SK-N-SH (cell line): Measurements from ENCODE around the gene BTG2. TPM values are rescaled to one million over a fixed set of nuclear protein-coding genes. Genes with fewer than 3 reads are reported as not detected.
A peak's percentile ranks its signal among the peaks of the same experiment; 100 is the strongest.

Experiments
- CTCF ChIA-PET: fragments of 300-600, 350-600 bp; formaldehyde crosslinking; extraction: SDS; loops from one replicate; lab custom pipeline; 2021; lab: Yijun Ruan, JAX
- POLR2A ChIA-PET: fragments of 350-600 bp; sonication (Branson Sonifier 250); formaldehyde crosslinking; extraction: SDS; loops from one replicate; lab custom pipeline; 2020; ENCODE audit warnings: antibody characterized with exemption, inconsistent platforms; lab: Yijun Ruan, JAX
- DNase-seq: peaks from one replicate; pipeline ENCODE4 v3.0.0; 2012
- H2AFZ ChIP-seq: fragments of 200-600 bp; sonication (generic); 2 replicates; pipeline ENCODE4 v1.8.1; 2016; ENCODE audit warnings: antibody characterized with exemption, mild to moderate bottlenecking, low read depth
- H3F3A ChIP-seq: fragments of 200-600 bp; sonication (generic); replicated peaks from 2 replicates; pipeline ENCODE3; 2016; ENCODE audit warnings: antibody characterized with exemption, mild to moderate bottlenecking; ENCODE audit not compliant: insufficient read depth
- H3K27ac ChIP-seq, 2 experiments: fragments of 200-500 bp in 1 of 2; fragments of 200-600 bp in 1 of 2; sonication (Bioruptor generic) in 1 of 2; sonication (generic), shearing (Covaris generic) in 1 of 2; 2 replicates each; pipeline versions ENCODE4 v1.5.1 to v1.6.1; 2014 to 2016; ENCODE audit warnings: low read depth in 2 of 2, inconsistent platforms in 1 of 2, low read length in 1 of 2, mild to moderate bottlenecking in 1 of 2, mixed read lengths in 1 of 2
- H3K27me3 ChIP-seq: fragments of 200-600 bp; sonication (generic), shearing (Covaris generic); 2 replicates; pipeline ENCODE4 v1.6.1; 2016; ENCODE audit warnings: mixed run types; ENCODE audit not compliant: insufficient read depth
- H3K36me3 ChIP-seq, 2 experiments: fragments of 200-500 bp in 1 of 2; fragments of 200-600 bp in 1 of 2; sonication (Bioruptor generic) in 1 of 2; sonication (generic) in 1 of 2; replicated peaks in 1 of 2; 2 replicates each; pipeline versions ENCODE3 to v1.5.1; 2014 to 2016; ENCODE audit warnings: low read length in 1 of 2, mild to moderate bottlenecking in 1 of 2; ENCODE audit not compliant: insufficient read depth in 2 of 2, control insufficient read depth in 1 of 2
- H3K4me1 ChIP-seq, 2 experiments: fragments of 200-500 bp in 1 of 2; fragments of 200-600 bp in 1 of 2; sonication (Bioruptor generic) in 1 of 2; sonication (generic), shearing (Covaris generic) in 1 of 2; 2 replicates each; pipeline versions ENCODE4 v1.5.1 to v1.6.1; 2014 to 2016; ENCODE audit warnings: low read depth in 1 of 2, low read length in 1 of 2, mixed run types in 1 of 2; ENCODE audit not compliant: insufficient read depth in 2 of 2, control insufficient read depth in 1 of 2
- H3K4me2 ChIP-seq: fragments of 200-600 bp; sonication (generic), shearing (Covaris generic); 2 replicates; pipeline ENCODE4 v1.6.1; 2017; ENCODE audit warnings: mixed run types
- H3K4me3 ChIP-seq, 2 experiments: fragments of 200-500 bp in 1 of 2; fragments of 200-600 bp in 1 of 2; sonication (Bioruptor generic) in 1 of 2; sonication (generic), shearing (Covaris generic) in 1 of 2; 2 replicates each; pipeline versions ENCODE4 v1.5.1 to v1.8.1; 2014 to 2016; ENCODE audit warnings: low read depth in 2 of 2, inconsistent platforms in 1 of 2, low read length in 1 of 2, mild to moderate bottlenecking in 1 of 2, mixed read lengths in 1 of 2, moderate library complexity in 1 of 2
- H3K79me2 ChIP-seq: fragments of 200-600 bp; sonication (generic); 2 replicates; pipeline ENCODE4 v1.8.1; 2017; ENCODE audit warnings: mild to moderate bottlenecking; ENCODE audit not compliant: insufficient read depth
- H3K9ac ChIP-seq: fragments of 200-600 bp; sonication (generic); 2 replicates; pipeline ENCODE4 v1.6.1; 2017; ENCODE audit warnings: mixed run types
- H3K9me2 ChIP-seq: fragments of 200-600 bp; sonication (generic); 2 replicates; pipeline ENCODE4 v1.6.1; 2017; ENCODE audit warnings: mixed run types
- H3K9me3 ChIP-seq: fragments of 200-600 bp; sonication (generic); 2 replicates; pipeline ENCODE4 v1.6.1; 2017; ENCODE audit warnings: mixed run types, mild to moderate bottlenecking, moderate library complexity
- H4K20me1 ChIP-seq: fragments of 200-600 bp; sonication (generic); 2 replicates; pipeline ENCODE4 v1.6.1; 2017; ENCODE audit warnings: mild to moderate bottlenecking, mixed run types; ENCODE audit not compliant: insufficient read depth
- EZH2phosphoT487 ChIP-seq: fragments of 200-600 bp; sonication (generic); IDR thresholded peaks from 2 replicates; pipeline ENCODE4 v1.6.1; 2017; ENCODE audit warnings: low read depth, mixed run types, mild to moderate bottlenecking, antibody characterized with exemption, moderate library complexity, borderline replicate concordance
- FOXJ3 ChIP-seq: sonication (generic); formaldehyde crosslinking; IDR thresholded peaks from 2 replicates; pipeline ENCODE4 v1.5.1; 2020; ENCODE audit warnings: mild to moderate bottlenecking, missing genetic modification reagents
- GATA2 ChIP-seq: sonication (generic); formaldehyde crosslinking; IDR thresholded peaks from 2 replicates; pipeline ENCODE4 v1.5.0; 2020; ENCODE audit warnings: mild to moderate bottlenecking, missing genetic modification reagents
- MEF2A ChIP-seq: IDR thresholded peaks from 2 replicates; pipeline ENCODE4 v1.4.0; 2012; ENCODE audit warnings: low read depth, borderline replicate concordance
- NRF1 ChIP-seq: IDR thresholded peaks from 2 replicates; pipeline ENCODE4 v1.6.1; 2012; ENCODE audit warnings: low read depth, mild to moderate bottlenecking, low read length
- RCOR1 ChIP-seq: fragments of 150-350 bp; IDR thresholded peaks from 2 replicates; pipeline ENCODE4 v1.6.1; 2017; ENCODE audit warnings: antibody characterized with exemption, low read length
- REST ChIP-seq: IDR thresholded peaks from 2 replicates; pipeline ENCODE4 v1.6.1; 2012; ENCODE audit warnings: mild to moderate bottlenecking, low read depth, low read length, moderate library complexity
- RFX5 ChIP-seq: IDR thresholded peaks from 2 replicates; pipeline ENCODE4 v1.6.1; 2012; ENCODE audit warnings: mild to moderate bottlenecking, improper control_type of control experiment, low read length
- TEAD4 ChIP-seq: IDR thresholded peaks from 2 replicates; pipeline ENCODE4 v1.4.0; 2012; ENCODE audit warnings: mild to moderate bottlenecking, borderline replicate concordance; ENCODE audit not compliant: insufficient read depth
- USF1 ChIP-seq: IDR thresholded peaks from 2 replicates; pipeline ENCODE4 v1.4.0; 2012; ENCODE audit warnings: low read depth, borderline replicate concordance
- YY1 ChIP-seq: IDR thresholded peaks from 2 replicates; pipeline ENCODE4 v1.4.0; 2012; ENCODE audit warnings: low read depth, mild to moderate bottlenecking
- ZBTB33 ChIP-seq: IDR thresholded peaks from 2 replicates; pipeline ENCODE4 v1.4.0; 2012; ENCODE audit warnings: low read depth, borderline replicate concordance
- WGBS: methylation state at CpG from one replicate; pipeline ENCODE4 v1.1.6; 2017; ENCODE audit warnings: low lambda C conversion rate; 5-methylcytosine and 5-hydroxymethylcytosine counted together
- polyA plus RNA-seq, 3 experiments: library from polyadenylated mRNA; depleted of rRNA; stranded (reverse); fragments of >200 nt; gene quantifications; 2 replicates each; pipeline ENCODE4 v1.2.3, GENCODE V29; 2012
- TF ChIP-seq, protein P1 (sequence below): IDR thresholded peaks from 2 replicates; pipeline ENCODE4; 2012
- TF ChIP-seq, protein P2 (sequence below): fragments of 150-350 bp; IDR thresholded peaks from 2 replicates; pipeline ENCODE4 v1.6.1; 2016; ENCODE audit warnings: mild to moderate bottlenecking, low read depth, low read length

BTG2 gene
- polyA plus RNA-seq, 1 of the 3 experiments (the other 2 are of a cell fraction): 26.2 TPM

- Histone ChIP-seq H2AFZ (no peak overlapping the region), H3K4me3 (no peak overlapping the region), H3K4me1 (peaks cover 0 to 32% of the 10 kb centered on the region in 2 experiments; a peak in 2 of 4 replicates), H3F3A (no peaks in the 10 kb centered on the region), H3K9ac (no peak overlapping the region), H3K27me3 (0 out of 2 replicates have a peak, but pooled peaks cover 4% of the 10 kb centered on the region), H4K20me1 (no peaks in the 10 kb centered on the region), H3K9me2 (no peaks in the 10 kb centered on the region), H3K27ac (no peak overlapping the region), H3K79me2 (no peaks in the 10 kb centered on the region), H3K4me2 (no peak overlapping the region), H3K36me3 (no peaks in the 10 kb centered on the region), H3K9me3 (no peaks in the 10 kb centered on the region)
- POLR2A ChIA-PET: no interaction called here
- no peak for DNase-seq
- CTCF ChIA-PET: interaction anchor here (1.5 to 31.2 kb wide), 5 partner anchors 11 to 205 kb away, joined by 3 to 817 read pairs (median 15); partner anchors contain the start of gene FMOD
- TF ChIP-seq, protein P1, sequence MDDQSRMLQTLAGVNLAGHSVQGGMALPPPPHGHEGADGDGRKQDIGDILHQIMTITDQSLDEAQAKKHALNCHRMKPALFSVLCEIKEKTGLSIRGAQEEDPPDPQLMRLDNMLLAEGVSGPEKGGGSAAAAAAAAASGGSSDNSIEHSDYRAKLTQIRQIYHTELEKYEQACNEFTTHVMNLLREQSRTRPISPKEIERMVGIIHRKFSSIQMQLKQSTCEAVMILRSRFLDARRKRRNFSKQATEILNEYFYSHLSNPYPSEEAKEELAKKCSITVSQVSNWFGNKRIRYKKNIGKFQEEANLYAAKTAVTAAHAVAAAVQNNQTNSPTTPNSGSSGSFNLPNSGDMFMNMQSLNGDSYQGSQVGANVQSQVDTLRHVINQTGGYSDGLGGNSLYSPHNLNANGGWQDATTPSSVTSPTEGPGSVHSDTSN: no peak
- TF ChIP-seq GATA2 (CRISPR knock-in tag): peak; percentile 49
- WGBS: 74% methylated on average over 11 of the region's 11 CpGs
These were observed 22.4 kb upstream of the BTG2 start for GRCh38 chr1:203282720-203283542.

GRCh38 chr1:203283597-203283996 lies 21.7 kb upstream of the BTG2 start:
- H3K9me3 ChIP-seq: no peaks in the 10 kb centered on the region
- no peak overlapping the region for H2AFZ ChIP-seq
- H3K9me2 ChIP-seq: no peaks in the 10 kb centered on the region
- WGBS: 69% methylated on average over 6 of the region's 6 CpGs
- no peaks in the 10 kb centered on the region for H3F3A ChIP-seq
- no peak overlapping the region for H3K4me3 ChIP-seq
- POLR2A ChIA-PET: no interaction called here
- no peak overlapping the region for H3K27ac ChIP-seq
- TF ChIP-seq FOXJ3 (CRISPR knock-in tag) (no peak), ZBTB33 (no peak), RCOR1 (no peak), USF1 (no peak), RFX5 (no peak), REST (no peak), NRF1 (no peak), TEAD4 (no peak), EZH2phosphoT487 (no peak), MEF2A (no peak), YY1 (no peak)
- TF ChIP-seq, protein P2, sequence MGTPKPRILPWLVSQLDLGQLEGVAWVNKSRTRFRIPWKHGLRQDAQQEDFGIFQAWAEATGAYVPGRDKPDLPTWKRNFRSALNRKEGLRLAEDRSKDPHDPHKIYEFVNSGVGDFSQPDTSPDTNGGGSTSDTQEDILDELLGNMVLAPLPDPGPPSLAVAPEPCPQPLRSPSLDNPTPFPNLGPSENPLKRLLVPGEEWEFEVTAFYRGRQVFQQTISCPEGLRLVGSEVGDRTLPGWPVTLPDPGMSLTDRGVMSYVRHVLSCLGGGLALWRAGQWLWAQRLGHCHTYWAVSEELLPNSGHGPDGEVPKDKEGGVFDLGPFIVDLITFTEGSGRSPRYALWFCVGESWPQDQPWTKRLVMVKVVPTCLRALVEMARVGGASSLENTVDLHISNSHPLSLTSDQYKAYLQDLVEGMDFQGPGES: no peak
- TF ChIP-seq, all 33 proteins: peak for 0
- Histone ChIP-seq H4K20me1 (no peaks in the 10 kb centered on the region), H3K27me3 (0 out of 2 replicates have a peak, but pooled peaks cover 4% of the 10 kb centered on the region), H3K79me2 (no peaks in the 10 kb centered on the region), H3K9ac (no peak overlapping the region), H3K4me2 (no peak overlapping the region), H3K4me1 (peaks cover 0 to 25% of the 10 kb centered on the region in 2 experiments; a peak in 2 of 4 replicates), H3K36me3 (no peaks in the 10 kb centered on the region)
- CTCF ChIA-PET: interaction anchor here (1.5 to 31.2 kb wide), 5 partner anchors 12 to 204 kb away, joined by 3 to 817 read pairs (median 15); partner anchors contain the start of gene FMOD
- no peak for DNase-seq
